OCI-LY1 (cell line): ENCODE results near the gene ALS2CL.

Experiments used
- H2AFZ ChIP-seq: fragments of 200-600 bp; sonication (generic), shearing (Covaris generic); 2 replicates; pipeline ENCODE4 v1.6.0; 2014; ENCODE audit warnings: antibody characterized with exemption, mild to moderate bottlenecking, low read length
- H3F3A ChIP-seq: fragments of 200-600 bp; sonication (generic), shearing (Covaris generic); 2 replicates; pipeline ENCODE4 v1.6.0; 2014; ENCODE audit warnings: mild to moderate bottlenecking, antibody characterized with exemption, low read length, moderate library complexity; ENCODE audit not compliant: insufficient read depth
- H3K27ac ChIP-seq: fragments of 200-600 bp; sonication (generic); 2 replicates; pipeline ENCODE4 v1.5.1; 2014; ENCODE audit warnings: low read length, mixed run types, mild to moderate bottlenecking, low read depth; ENCODE audit not compliant: poor library complexity, severe bottlenecking
- H3K27me3 ChIP-seq: fragments of 200-600 bp; sonication (generic); 2 replicates; pipeline ENCODE4 v1.6.0; 2014; ENCODE audit warnings: antibody characterized with exemption, mild to moderate bottlenecking, low read length, moderate library complexity; ENCODE audit not compliant: insufficient read depth
- H3K36me3 ChIP-seq: fragments of 200-600 bp; sonication (generic); 2 replicates; pipeline ENCODE4 v1.6.1; 2014; ENCODE audit warnings: mild to moderate bottlenecking, antibody characterized with exemption, low read length, moderate library complexity, mixed read lengths; ENCODE audit not compliant: insufficient read depth
- H3K4me1 ChIP-seq: fragments of 200-600 bp; sonication (generic); 2 replicates; pipeline ENCODE4 v1.5.1; 2014; ENCODE audit warnings: mild to moderate bottlenecking, low read length, moderate library complexity; ENCODE audit not compliant: insufficient read depth, severe bottlenecking
- H3K4me2 ChIP-seq: fragments of 200-600 bp; sonication (generic), shearing (Covaris generic); 2 replicates; pipeline ENCODE4 v1.6.1; 2014; ENCODE audit warnings: low read length
- H3K4me3 ChIP-seq: fragments of 200-600 bp; sonication (generic); 2 replicates; pipeline ENCODE4 v1.5.1; 2014; ENCODE audit warnings: low read length, low read depth, mild to moderate bottlenecking, mixed read lengths; ENCODE audit not compliant: poor library complexity, severe bottlenecking
- H3K79me2 ChIP-seq: fragments of 200-600 bp; shearing (Covaris generic); 2 replicates; pipeline ENCODE4 v1.6.1; 2016; ENCODE audit warnings: mixed run types, low read length, mixed read lengths; ENCODE audit not compliant: insufficient read depth
- H3K9ac ChIP-seq: fragments of 200-600 bp; sonication (generic), shearing (Covaris generic); 2 replicates; pipeline ENCODE4 v1.6.1; 2014; ENCODE audit warnings: mild to moderate bottlenecking, low read length, mixed read lengths
- H3K9me2 ChIP-seq: fragments of 200-600 bp; sonication (generic), shearing (Covaris generic); 2 replicates; pipeline ENCODE4 v1.6.1; 2014; ENCODE audit warnings: low read depth, mild to moderate bottlenecking, low read length, mixed read lengths
- H3K9me3 ChIP-seq: fragments of 200-600 bp; shearing (Covaris generic); 2 replicates; pipeline ENCODE4 v1.6.1; 2014; ENCODE audit warnings: low read length, mixed read lengths
- H4K20me1 ChIP-seq: fragments of 200-600 bp; sonication (generic), shearing (Covaris generic); 2 replicates; pipeline ENCODE4 v1.6.0; 2016; ENCODE audit warnings: mild to moderate bottlenecking, low read length; ENCODE audit not compliant: insufficient read depth
- EZH2 ChIP-seq: fragments of 200-600 bp; sonication (generic), shearing (Covaris generic); IDR thresholded peaks from 2 replicates; pipeline ENCODE4 v1.8.0; 2017; ENCODE audit warnings: borderline replicate concordance, mixed run types, mild to moderate bottlenecking, antibody characterized with exemption, low read length, moderate library complexity, mixed read lengths
- TF ChIP-seq, protein P1 (sequence below): fragments of 200-600 bp; sonication (generic), shearing (Covaris generic); IDR thresholded peaks from 2 replicates; pipeline ENCODE4 v1.5.1; 2017; ENCODE audit warnings: mild to moderate bottlenecking, antibody characterized with exemption, low read length, moderate library complexity, mixed read lengths

The ALS2CL gene

DNA sequence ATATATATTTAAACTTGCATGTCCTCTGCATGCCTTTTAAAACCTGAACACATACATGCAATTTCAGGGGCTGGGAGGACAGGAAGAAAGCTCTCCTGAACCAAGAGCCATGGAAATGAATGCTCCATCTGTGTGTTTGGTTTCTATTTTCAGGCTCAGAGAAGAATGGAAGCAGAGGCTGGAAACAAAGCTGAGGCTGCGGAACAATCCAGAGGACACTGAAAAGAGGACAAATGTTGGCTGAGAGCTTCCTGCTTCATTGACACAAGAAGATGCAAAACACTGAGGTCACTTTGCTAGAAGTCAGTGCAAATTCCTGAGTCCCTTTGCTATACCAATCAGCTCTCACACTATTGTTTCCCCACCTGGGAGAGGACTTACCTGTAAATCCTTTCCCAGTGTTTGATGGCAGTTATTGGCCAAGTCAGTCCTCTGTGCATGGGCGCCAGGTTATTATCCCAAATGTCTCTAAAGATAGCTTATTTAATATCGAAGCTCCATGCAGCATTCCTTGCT lies 68.4 kb downstream of the ALS2CL start:
- TF ChIP-seq EZH2 = no peak
- TF ChIP-seq, protein P1, sequence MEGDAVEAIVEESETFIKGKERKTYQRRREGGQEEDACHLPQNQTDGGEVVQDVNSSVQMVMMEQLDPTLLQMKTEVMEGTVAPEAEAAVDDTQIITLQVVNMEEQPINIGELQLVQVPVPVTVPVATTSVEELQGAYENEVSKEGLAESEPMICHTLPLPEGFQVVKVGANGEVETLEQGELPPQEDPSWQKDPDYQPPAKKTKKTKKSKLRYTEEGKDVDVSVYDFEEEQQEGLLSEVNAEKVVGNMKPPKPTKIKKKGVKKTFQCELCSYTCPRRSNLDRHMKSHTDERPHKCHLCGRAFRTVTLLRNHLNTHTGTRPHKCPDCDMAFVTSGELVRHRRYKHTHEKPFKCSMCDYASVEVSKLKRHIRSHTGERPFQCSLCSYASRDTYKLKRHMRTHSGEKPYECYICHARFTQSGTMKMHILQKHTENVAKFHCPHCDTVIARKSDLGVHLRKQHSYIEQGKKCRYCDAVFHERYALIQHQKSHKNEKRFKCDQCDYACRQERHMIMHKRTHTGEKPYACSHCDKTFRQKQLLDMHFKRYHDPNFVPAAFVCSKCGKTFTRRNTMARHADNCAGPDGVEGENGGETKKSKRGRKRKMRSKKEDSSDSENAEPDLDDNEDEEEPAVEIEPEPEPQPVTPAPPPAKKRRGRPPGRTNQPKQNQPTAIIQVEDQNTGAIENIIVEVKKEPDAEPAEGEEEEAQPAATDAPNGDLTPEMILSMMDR = no peak
- H3K4me2 ChIP-seq = no peak overlapping the region

DNA sequence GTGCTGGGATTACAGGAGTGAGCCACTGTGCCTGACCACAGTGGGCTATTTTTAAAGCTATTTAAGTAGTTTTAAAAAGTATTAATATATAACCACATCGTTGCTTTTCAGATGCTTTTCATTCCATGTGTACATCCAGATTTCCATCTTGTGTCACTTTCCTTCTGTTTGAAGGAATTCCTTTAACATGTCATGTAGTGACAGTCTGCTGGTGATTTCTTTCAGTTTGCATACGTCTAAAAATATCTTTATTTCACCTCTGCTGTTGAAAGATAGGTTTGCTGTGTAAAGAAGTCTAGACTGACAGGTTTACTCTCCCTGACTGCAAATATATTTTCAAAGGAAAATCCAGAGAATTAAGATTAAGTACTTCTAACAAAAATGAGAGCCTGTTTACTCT lies 68.9 kb downstream of the ALS2CL start:
- no peaks in the 10 kb centered on the region for H3K9me3 ChIP-seq
- H3K79me2 ChIP-seq = no peaks in the 10 kb centered on the region
- H3K4me3 ChIP-seq = no peak overlapping the region
- no peaks in the 10 kb centered on the region for H3K36me3 ChIP-seq
- no peaks in the 10 kb centered on the region for H3K4me1 ChIP-seq
- no peak for TF ChIP-seq EZH2
- TF ChIP-seq, protein P1 = no peak
- no peak overlapping the region for H3K27ac ChIP-seq
- no peak overlapping the region for H3K4me2 ChIP-seq
- no peaks in the 10 kb centered on the region for H3K27me3 ChIP-seq
- H3K9me2 ChIP-seq = no peaks in the 10 kb centered on the region
- H3K9ac ChIP-seq = no peak overlapping the region
- H2AFZ ChIP-seq = no peak overlapping the region
- H4K20me1 ChIP-seq = no peaks in the 10 kb centered on the region
- H3F3A ChIP-seq = no peaks in the 10 kb centered on the region

More for the DNA sequence above, 68.4 kb downstream of the ALS2CL start:
- Histone ChIP-seq H3K9ac (no peak overlapping the region), H3K36me3 (no peaks in the 10 kb centered on the region), H2AFZ (no peak overlapping the region), H4K20me1 (no peaks in the 10 kb centered on the region), H3K4me1 (no peaks in the 10 kb centered on the region), H3K9me3 (no peaks in the 10 kb centered on the region), H3K9me2 (no peaks in the 10 kb centered on the region), H3K27me3 (no peaks in the 10 kb centered on the region), H3K27ac (no peak overlapping the region), H3K79me2 (no peaks in the 10 kb centered on the region), H3F3A (no peaks in the 10 kb centered on the region), H3K4me3 (no peak overlapping the region)

DNA sequence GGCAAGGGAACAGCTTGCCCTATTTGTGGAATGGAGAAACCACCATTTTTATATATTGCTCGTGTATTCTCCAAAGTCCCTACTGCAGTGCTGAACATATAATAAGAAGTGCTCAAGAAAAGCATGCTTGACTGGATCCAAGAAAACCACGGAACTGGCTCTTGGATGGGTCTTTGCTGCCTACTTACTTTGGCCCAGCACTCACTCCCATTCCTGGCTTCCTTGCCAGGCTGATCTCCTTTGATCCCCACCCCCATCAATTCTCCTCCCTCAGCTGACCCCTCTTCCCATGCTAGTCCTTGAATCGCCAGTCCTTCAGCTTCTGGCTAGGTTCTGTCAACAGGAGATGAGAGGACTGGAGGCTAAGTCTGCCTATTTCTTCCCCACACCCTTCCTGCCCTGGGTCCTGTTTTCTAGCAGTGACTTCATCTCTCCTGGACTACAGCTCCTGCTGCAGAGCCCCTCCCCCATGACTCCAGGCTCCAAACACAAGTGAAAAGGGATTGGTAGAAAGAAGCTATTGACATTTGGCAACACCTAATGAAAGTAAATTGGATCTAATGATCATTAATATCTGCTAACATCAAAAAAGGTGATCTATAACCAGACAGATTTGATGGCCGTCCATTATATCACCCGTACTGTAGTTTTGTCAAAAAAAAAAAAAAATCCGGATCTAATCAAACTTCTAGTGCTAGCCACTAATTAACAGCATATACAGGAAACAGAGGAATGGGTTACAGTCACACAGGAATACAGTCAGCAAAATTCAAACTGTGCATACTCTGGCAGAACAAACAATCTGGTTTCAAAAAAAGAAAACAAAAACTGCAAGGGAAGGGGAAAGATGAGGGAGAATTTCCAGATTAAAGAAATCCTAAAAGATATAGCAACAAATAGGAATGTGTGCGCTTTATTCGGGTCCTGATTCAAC lies 73.4 kb downstream of the ALS2CL start:
- TF ChIP-seq EZH2 = no peak
- TF ChIP-seq, protein P1 = no peak
- H3F3A ChIP-seq = no peaks in the 10 kb centered on the region
- H4K20me1 ChIP-seq = no peaks in the 10 kb centered on the region
- no peak overlapping the region for H2AFZ ChIP-seq
- no peaks in the 10 kb centered on the region for H3K4me1 ChIP-seq
- H3K79me2 ChIP-seq = no peaks in the 10 kb centered on the region
- H3K9me3 ChIP-seq = no peaks in the 10 kb centered on the region
- no peaks in the 10 kb centered on the region for H3K9me2 ChIP-seq
- H3K27me3 ChIP-seq = no peaks in the 10 kb centered on the region
- H3K4me3 ChIP-seq = no peak overlapping the region
- no peak overlapping the region for H3K4me2 ChIP-seq
- H3K36me3 ChIP-seq = no peaks in the 10 kb centered on the region
- H3K27ac ChIP-seq = no peak overlapping the region
- H3K9ac ChIP-seq = no peak overlapping the region
